ENCODE data around the gene CSNK1G2. TPM values are rescaled to one million over a fixed set of nuclear protein-coding genes. Genes with fewer than 3 reads are reported as not detected.

Gene CSNK1G2

DNA sequence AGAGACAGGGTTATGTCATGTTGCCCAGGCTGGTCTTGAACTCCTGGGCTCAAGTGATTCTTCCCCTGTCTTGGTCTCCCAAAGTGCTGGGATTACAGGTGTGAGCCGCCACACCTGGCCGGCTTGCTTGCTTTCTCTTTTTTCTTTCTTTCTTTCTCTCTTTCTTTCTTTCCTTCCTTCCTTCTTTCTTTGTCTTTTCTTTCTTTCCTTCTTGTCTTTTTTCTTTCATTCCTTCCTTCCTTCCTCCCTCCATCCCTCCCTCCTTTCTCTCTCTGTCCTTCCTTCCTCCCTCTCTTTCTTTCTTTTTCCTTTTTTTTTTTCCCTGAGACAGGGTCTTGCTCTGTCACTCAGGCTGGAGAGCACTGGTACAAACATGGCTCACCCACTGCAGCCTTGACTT, 81.3 kb downstream of the CSNK1G2 start:
- no peak overlapping the region for H3K18ac ChIP-seq (ENCODE audit: low read depth in 1 of 2, low read length in 2 of 2)
- no peak overlapping the region for H2BK5ac ChIP-seq (ENCODE audit: low read depth, low read length, poor library complexity, severe bottlenecking)
- H2AK5ac ChIP-seq (ENCODE audit: low read length, severe bottlenecking) = no peak overlapping the region
- no peak overlapping the region for H2BK15ac ChIP-seq (ENCODE audit: low read depth, poor library complexity, severe bottlenecking)
- H3K4me3 ChIP-seq (ENCODE audit: insufficient read depth in 1 of 2, low read depth in 1 of 2, low read length in 2 of 2) = no peak overlapping the region
- H3K14ac ChIP-seq (ENCODE audit: low read length in 2 of 2) = no peak overlapping the region
- H3K4me1 ChIP-seq (ENCODE audit: control insufficient read depth, insufficient read depth, low read depth, low read length) = no peaks in the 10 kb centered on the region
- H2BK12ac ChIP-seq (ENCODE audit: low read length in 2 of 2) = no peak overlapping the region
- H4K91ac ChIP-seq (ENCODE audit: low read length) = no peak overlapping the region
- 98% methylated on average over 2 of the region's 2 CpGs for WGBS
- no peak for DNase-seq
- H3K9ac ChIP-seq (ENCODE audit: low read length) = no peak overlapping the region
- H3K79me1 ChIP-seq (replicated peaks; ENCODE audit: low read length, poor library complexity, severe bottlenecking) = no peaks in the 10 kb centered on the region
- H4K8ac ChIP-seq (ENCODE audit: low read length) = no peak overlapping the region
- H3K27ac ChIP-seq (ENCODE audit: low read length, poor library complexity, severe bottlenecking) = no peak overlapping the region
- no peak overlapping the region for H3K23ac ChIP-seq (ENCODE audit: low read length in 2 of 2)
- H3K36me3 ChIP-seq (ENCODE audit: control insufficient read depth in 1 of 2, insufficient read depth in 2 of 2, low read depth in 1 of 2, low read length in 2 of 2) = no peaks in the 10 kb centered on the region
- no peak overlapping the region for H2BK120ac ChIP-seq (ENCODE audit: low read depth, low read length)
- no peak overlapping the region for H2AFZ ChIP-seq (ENCODE audit: low read depth, low read length)
- H3K4me2 ChIP-seq (ENCODE audit: low read length, poor library complexity, severe bottlenecking) = no peak overlapping the region
- H3K27me3 ChIP-seq (ENCODE audit: control insufficient read depth in 1 of 2, insufficient read depth in 1 of 2, low read length in 2 of 2) = peaks cover 4 to 7% of the 10 kb centered on the region in 2 experiments
- H3K9me3 ChIP-seq (ENCODE audit: control insufficient read depth, low read length) = peaks cover 3% of the 10 kb centered on the region
- no peak overlapping the region for H3K4ac ChIP-seq (ENCODE audit: low read depth in 1 of 2, low read length in 2 of 2)

DNA sequence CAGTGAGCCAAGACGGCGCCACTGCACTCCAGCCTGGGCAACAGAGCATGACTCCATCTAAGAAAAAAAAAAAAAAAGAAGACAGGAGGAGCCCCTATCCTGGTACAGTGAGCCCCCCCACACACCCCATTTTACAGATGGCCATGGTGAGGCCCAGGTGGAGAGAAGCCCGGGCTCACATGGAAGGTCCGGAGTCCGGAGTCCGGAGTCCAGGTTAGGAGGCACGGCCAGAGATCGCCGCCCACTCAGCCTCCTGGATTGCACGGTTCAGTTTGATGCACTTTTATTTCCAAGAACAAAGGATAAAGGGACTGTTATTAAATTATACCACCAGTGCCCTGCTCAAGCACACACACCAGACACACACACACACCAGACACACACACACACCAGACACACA, 85.8 kb downstream of the CSNK1G2 start:
- H3K4me2 ChIP-seq (ENCODE audit: low read length, poor library complexity, severe bottlenecking) = no peak overlapping the region
- H3K9ac ChIP-seq (ENCODE audit: low read length) = peak overlapping the region; percentile 59
- H2BK5ac ChIP-seq (ENCODE audit: low read depth, low read length, poor library complexity, severe bottlenecking) = no peak overlapping the region
- no peak overlapping the region for H2BK120ac ChIP-seq (ENCODE audit: low read depth, low read length)
- H3K14ac ChIP-seq (ENCODE audit: low read length in 2 of 2) = no peak overlapping the region
- WGBS = 96% methylated on average over 10 of the region's 10 CpGs
- H3K4me1 ChIP-seq (ENCODE audit: control insufficient read depth, insufficient read depth, low read depth, low read length) = peaks cover 10% of the 10 kb centered on the region
- H3K27me3 ChIP-seq (ENCODE audit: control insufficient read depth in 1 of 2, insufficient read depth in 1 of 2, low read length in 2 of 2) = peaks cover 0 to under 1% of the 10 kb centered on the region in 2 experiments
- no peak overlapping the region for H4K8ac ChIP-seq (ENCODE audit: low read length)
- no peak overlapping the region for H2AFZ ChIP-seq (ENCODE audit: low read depth, low read length)
- H3K23ac ChIP-seq (ENCODE audit: low read length in 2 of 2) = no peak overlapping the region
- no peak overlapping the region for H4K91ac ChIP-seq (ENCODE audit: low read length)
- H3K9me3 ChIP-seq (ENCODE audit: control insufficient read depth, low read length) = peaks cover 3% of the 10 kb centered on the region
- H3K36me3 ChIP-seq (ENCODE audit: control insufficient read depth in 1 of 2, insufficient read depth in 2 of 2, low read depth in 1 of 2, low read length in 2 of 2) = no peaks in the 10 kb centered on the region
- H3K18ac ChIP-seq (ENCODE audit: low read depth in 1 of 2, low read length in 2 of 2) = no peak overlapping the region
- no peak overlapping the region for H2BK15ac ChIP-seq (ENCODE audit: low read depth, poor library complexity, severe bottlenecking)
- H3K4ac ChIP-seq (ENCODE audit: low read depth in 1 of 2, low read length in 2 of 2) = no peak overlapping the region
- no peak for DNase-seq
- peak overlapping the region in 1 of 2 experiments; percentile 53 for H3K4me3 ChIP-seq (ENCODE audit: insufficient read depth in 1 of 2, low read depth in 1 of 2, low read length in 2 of 2)
- no peak overlapping the region for H2BK12ac ChIP-seq (ENCODE audit: low read length in 2 of 2)
- no peaks in the 10 kb centered on the region for H3K79me1 ChIP-seq (replicated peaks; ENCODE audit: low read length, poor library complexity, severe bottlenecking)
- H2AK5ac ChIP-seq (ENCODE audit: low read length, severe bottlenecking) = no peak overlapping the region
- H3K27ac ChIP-seq (ENCODE audit: low read length, poor library complexity, severe bottlenecking) = no peak overlapping the region

DNA sequence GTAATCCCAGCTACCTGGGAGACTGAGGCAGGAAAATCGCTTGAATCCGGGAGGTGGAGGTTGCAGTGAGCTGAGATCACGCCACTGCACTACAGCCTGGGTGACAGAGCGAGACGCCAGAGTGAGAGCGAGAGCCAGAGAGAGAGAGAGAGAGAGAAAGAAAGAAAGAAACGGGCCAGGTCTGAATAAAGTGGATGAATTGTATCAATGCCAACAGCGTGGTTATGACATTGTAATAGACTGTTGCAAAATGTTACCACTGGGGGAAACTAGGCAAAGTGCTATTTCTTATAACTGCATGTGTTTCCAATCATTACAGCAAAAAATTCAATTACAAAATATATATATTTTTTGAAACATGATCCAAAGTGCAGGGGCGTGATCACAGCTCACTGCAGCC, 86.4 kb downstream of the CSNK1G2 start:
- Histone ChIP-seq H3K27me3 (ENCODE audit: control insufficient read depth in 1 of 2, insufficient read depth in 1 of 2, low read length in 2 of 2) (no peaks in the 10 kb centered on the region), H3K36me3 (ENCODE audit: control insufficient read depth in 1 of 2, insufficient read depth in 2 of 2, low read depth in 1 of 2, low read length in 2 of 2) (no peaks in the 10 kb centered on the region), H3K18ac (ENCODE audit: low read depth in 1 of 2, low read length in 2 of 2) (no peak overlapping the region), H4K91ac (ENCODE audit: low read length) (no peak overlapping the region), H3K9me3 (ENCODE audit: control insufficient read depth, low read length) (peaks cover 3% of the 10 kb centered on the region), H2BK120ac (ENCODE audit: low read depth, low read length) (no peak overlapping the region), H3K4me2 (ENCODE audit: low read length, poor library complexity, severe bottlenecking) (no peak overlapping the region), H2BK15ac (ENCODE audit: low read depth, poor library complexity, severe bottlenecking) (no peak overlapping the region), H2BK5ac (ENCODE audit: low read depth, low read length, poor library complexity, severe bottlenecking) (no peak overlapping the region), H3K9ac (ENCODE audit: low read length) (peak overlapping the region; percentile 59), H2AK5ac (ENCODE audit: low read length, severe bottlenecking) (no peak overlapping the region), H3K27ac (ENCODE audit: low read length, poor library complexity, severe bottlenecking) (no peak overlapping the region), H3K4ac (ENCODE audit: low read depth in 1 of 2, low read length in 2 of 2) (no peak overlapping the region), H2AFZ (ENCODE audit: low read depth, low read length) (no peak overlapping the region), H3K4me3 (ENCODE audit: insufficient read depth in 1 of 2, low read depth in 1 of 2, low read length in 2 of 2) (peak overlapping the region in 1 of 2 experiments; percentile 53), H3K14ac (ENCODE audit: low read length in 2 of 2) (no peak overlapping the region), H2BK12ac (ENCODE audit: low read length in 2 of 2) (no peak overlapping the region), H3K23ac (ENCODE audit: low read length in 2 of 2) (no peak overlapping the region), H4K8ac (ENCODE audit: low read length) (no peak overlapping the region), H3K4me1 (ENCODE audit: control insufficient read depth, insufficient read depth, low read depth, low read length) (peaks cover 15% of the 10 kb centered on the region), H3K79me1 (replicated peaks; ENCODE audit: low read length, poor library complexity, severe bottlenecking) (no peaks in the 10 kb centered on the region)
- peak; percentile 29 for DNase-seq
- WGBS = 89% methylated on average over 8 of the region's 9 CpGs

Small RNA genes lying within 50 kb of the gene (small RNA-seq; reads per million reads assigned to genes)
- not detected for gene AC007136.1 (ENCODE audit: low read depth)

Data from mesenchymal stem cell (in vitro differentiated cells and primary cell).